Stimulated activated CD8-positive, alpha-beta memory T cell treated with anti-CD3 and anti-CD28 coated beads, Interleukin-4, amount 100 ng/mL, for 1 hour (primary cell): ENCODE data around the gene DERL2.

ENCODE experiments used
- DNase-seq, 2 donors: peaks; one replicate each; pipeline ENCODE4 v3.0.0-alpha.2; 2020; ENCODE audit warnings: low read depth in 2 of 2, low spot score in 1 of 2

The DERL2 gene

DNA sequence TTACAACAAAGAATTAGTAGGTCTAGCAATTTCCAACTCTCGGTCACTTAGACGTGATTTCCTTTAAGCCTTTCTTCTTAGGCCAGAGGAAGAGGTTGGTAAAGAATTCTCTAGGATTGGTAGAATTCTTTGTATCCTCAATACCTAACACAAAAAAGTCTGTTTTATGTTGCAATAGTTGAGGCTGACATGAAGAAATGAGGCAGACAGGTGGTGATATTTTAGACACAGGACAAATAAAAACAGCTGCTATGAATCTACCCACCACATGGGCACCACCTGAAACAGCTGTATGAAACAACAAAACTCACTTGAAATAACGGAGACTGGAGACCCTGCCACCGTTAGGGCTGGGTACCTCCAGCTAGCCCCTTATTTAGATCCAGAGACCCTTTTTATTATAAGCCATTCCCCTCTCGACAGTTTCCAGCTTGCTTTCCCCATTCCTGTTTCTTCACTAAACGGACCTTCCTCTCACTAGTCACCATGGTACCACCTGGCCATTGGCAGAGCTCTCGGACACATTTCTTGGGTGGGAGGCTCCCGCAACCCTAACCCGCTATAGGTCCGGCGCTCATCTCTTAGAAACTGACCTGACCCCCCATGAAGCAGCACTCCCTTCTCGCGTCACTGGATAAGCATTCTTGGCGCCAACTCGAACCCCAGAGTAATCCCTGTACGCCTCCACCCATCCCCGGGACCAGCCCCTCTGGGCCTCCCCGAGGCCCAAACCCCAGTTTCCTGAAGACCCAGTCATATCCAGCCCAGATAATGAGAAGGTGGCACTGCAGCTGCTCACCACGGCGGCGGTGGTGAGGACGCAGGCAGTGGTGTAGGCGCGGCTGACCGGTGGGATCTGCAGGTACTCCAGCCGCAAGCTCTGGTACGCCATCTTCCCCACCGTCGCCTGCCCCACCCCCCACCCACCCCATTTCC, at the start of gene DERL2:
TSS of gene DERL2 (minus strand) at position 909 of the 936 bp plus-strand sequence. CDS start at position 892, 17 bp downstream.
- no peak for DNase-seq

DNA sequence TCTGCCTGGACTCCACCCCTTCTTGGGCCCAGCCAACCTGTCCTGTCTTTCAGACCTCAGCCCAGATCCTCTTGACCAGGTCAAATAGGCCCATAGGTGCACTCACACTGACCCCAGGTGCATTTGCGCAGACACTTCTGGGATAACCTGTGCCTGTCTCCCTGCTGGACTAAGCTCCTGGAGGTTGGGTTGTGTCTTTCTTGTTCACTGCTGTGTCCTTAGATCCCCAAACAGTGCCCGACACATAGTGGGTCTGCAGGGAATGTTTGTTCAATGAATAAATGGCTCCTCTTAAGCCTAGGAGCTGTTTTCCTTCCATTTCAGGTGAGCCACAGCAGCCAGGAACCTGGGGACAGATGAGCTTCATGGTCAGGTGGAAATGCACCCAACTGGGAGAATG, 49.5 kb upstream of the DERL2 start:
- DNase-seq = no peak

DNA sequence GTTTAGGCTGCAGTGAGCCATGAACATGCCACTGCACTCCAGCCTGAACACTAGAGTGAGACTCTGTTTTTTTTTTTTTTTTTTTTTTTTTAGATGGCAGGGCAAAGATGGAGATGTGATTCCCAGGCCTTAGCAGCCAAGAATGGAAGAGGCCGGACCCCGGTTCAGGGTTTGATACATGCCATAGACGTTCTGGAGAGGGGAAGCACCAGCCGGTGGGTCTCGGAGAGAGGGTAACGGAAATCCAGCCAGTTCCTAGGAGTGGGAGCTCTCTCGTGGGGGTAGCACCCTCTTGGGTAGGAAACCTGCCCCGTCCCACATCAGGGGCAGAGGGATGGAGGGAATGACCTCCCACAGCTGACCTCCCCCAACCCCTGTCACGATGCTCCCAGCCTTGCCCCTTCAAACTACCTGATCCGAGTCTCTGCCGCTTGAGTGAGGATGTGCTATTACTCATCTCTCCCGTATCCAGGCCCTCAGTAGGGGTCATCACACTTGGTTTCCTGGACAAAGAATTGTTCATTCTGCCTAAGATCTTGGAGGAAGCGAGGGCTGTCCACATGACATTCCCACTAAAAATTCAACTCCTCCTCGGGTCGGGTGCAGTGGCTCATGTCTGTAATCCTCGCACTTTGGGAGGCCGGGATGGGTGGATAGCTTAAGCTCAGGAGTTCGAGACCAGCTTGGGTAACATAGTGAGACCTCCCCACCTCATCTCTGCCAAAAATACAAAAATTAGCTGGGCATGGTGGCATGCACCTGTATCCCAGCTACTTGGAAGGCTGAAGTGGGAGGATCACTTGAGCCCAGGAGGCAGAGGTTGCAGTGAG, 47.7 kb upstream of the DERL2 start:
- DNase-seq = no peak

DNA sequence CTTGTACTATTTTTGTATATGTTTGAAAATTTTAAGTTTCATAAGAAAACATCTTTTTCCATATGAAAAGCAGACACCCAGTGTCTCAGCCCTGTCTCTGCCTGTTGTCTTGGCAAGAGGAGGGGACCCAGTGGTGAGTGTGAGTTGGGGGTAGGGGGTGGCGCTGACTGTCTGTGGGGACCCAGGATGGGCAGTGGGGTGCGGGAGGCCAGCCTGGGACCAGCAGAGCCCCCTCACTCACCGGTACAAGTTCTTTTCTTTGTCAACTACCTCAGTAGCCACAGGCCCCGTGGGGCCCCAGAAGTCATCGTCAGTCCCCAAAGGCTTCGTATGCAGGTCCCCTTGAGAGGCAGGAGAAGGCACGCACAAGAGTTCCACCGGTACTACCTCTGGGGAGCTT, 46.6 kb upstream of the DERL2 start:
- DNase-seq = no peak

DNA sequence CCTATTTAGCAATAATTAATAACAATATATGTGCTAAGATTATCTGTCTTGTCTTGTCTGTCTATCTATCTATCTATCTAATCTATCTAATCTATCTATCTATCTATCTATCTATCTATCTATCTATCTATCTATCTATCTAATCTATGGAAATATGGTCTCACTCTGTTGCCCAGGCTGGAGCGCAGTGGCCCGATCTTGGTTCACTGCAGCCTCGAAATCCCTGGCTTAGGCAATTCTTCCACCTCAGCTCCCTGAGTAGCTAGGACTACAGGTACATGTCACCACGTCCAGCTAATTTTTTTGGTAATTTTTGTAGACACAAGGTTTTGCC, 45.1 kb upstream of the DERL2 start:
- DNase-seq = no peak

DNA sequence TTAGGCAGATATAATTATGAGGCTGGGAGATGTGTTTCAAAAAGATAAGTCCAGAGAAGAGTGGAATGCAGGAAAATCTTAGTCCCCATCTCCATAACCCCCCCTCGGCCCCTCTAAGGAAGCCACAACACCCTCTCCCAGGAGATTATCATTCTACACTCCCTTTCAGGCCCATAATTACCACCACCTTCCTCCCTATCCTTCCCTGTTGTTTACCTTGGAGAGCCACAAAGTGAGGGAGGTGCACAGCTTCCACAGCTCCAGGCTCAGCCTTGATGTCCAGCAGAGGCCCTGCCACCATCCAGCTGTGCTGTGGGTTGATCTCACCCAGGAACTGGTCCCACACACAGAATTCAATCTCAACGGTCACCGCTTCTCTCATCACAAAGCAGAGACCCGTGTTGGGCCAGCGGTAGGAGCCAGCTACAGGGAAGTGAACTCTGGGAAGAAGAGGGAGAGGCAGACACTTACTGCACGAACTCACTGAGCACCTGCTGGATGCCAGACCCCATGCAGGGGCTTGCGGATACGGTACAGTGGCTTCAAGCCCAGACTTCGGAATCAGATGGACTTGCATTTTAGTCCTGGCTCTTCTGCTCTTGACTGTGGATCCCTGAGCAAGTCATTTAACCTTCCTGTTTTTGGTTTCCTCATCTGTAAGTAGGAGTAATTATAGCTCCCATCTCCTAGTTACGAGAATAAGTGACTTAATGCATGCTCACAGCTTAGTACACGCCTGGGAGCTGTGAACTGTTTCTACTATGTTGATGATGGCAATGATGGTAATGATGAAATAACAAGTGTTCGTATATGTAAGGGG, 44.5 kb upstream of the DERL2 start:
- DNase-seq = no peak

DNA sequence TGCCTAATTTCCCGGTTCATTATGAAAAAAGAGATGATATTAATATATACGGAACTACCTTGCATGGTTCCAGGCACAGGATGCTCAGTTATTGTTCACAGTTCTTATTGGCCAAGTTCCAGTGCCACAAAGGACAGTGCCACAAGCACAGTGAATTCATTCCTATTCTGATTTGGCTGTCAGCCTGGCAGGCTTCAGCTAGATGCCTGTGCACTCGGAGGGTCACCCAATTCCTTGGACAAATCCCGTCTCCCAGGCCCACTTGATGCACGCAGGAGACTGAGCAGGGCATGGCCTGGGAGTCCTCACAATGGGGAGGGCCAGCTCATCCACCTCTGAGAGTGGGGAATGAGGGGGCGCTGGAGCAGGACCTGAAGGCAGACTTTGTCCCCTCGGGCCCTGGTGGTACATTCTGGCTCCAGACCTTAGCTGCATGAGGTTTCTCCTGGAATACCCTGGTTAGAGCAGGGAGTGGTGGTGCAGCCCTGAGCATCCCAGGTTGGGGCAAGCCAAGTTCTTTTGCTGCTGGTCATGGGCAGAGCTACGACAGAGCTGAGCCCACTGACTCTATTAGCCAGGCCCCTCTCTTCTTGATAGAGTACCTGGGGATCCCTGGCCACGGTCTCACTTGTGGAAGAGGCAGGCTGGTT, 41.7 kb upstream of the DERL2 start:
- no peak for DNase-seq

DNA sequence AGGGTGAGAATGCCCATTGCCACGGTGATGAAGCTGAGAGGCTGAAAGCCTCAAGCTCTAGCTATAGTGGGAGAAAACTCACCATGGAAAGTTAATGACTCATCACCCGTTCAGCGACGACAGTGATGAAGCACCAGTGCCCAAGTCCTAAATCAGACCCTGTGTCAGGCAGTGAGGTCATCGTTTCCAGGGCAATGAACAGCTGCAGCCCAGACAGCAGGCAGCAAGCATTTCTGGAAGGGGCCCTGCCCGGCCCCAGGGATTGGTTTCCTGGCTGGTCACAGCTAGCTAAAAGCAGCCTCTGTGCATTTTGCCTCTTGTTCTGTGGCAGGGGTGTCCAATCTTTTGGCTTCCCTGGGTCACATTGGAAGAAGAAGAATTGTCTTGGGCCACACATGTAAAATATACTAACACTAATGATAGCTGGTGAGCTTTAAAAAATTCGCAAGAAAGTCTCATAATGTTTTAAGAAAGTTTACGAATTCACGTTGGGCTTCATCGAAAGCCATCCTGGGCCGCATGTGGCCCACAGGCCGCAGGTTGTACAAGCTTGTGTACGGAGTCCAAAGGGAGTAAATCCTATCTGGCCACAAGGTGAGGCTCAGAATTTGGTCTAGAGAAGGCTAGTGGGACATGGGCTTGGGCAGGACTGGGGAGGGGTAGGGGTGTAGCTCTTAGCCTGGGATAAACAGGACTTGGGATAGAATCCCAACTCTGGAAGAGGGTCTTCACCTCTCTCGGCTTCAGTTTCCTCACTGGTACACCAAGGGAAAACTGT, 41.0 kb upstream of the DERL2 start:
- no peak for DNase-seq

DNA sequence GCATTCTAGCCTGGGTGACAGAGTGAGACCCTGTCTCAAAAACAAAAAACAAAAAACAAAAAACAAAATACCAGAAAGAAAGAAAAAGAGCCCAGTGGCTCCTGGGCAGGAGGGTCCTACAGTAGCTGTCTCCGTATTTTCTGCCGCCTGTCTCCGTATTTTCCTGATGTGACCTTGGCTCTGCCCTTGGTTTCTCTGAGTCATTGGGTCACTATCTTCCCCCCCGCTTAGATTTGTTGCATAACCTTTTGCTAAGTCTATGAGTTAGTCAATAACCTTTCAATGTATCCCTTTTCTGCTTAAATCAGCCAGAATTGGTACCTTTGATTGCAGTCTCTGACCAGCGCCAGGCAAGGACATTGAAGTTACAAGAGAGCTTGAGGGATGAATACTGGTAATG, 37.3 kb upstream of the DERL2 start:
- no peak for DNase-seq

DNA sequence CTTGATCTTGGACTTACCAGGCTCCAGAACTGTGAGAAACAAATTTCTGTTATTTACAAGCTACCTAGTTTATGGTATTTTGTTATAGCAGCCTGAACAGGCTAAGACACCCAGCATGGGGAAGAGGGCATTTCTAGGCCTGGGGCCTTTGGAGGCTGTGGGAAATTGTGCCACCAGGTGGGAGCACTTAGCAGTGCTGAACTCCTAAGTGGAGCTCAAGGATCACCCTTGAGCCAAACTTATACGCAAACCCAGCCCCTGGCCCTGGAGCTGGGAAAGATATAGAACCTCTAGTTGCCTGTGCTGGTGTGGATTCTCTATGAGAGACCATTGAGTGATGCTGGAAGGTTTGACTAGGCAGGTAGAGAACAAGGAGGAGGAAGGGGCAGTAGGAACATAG, 36.5 kb upstream of the DERL2 start:
- DNase-seq = no peak

DNA sequence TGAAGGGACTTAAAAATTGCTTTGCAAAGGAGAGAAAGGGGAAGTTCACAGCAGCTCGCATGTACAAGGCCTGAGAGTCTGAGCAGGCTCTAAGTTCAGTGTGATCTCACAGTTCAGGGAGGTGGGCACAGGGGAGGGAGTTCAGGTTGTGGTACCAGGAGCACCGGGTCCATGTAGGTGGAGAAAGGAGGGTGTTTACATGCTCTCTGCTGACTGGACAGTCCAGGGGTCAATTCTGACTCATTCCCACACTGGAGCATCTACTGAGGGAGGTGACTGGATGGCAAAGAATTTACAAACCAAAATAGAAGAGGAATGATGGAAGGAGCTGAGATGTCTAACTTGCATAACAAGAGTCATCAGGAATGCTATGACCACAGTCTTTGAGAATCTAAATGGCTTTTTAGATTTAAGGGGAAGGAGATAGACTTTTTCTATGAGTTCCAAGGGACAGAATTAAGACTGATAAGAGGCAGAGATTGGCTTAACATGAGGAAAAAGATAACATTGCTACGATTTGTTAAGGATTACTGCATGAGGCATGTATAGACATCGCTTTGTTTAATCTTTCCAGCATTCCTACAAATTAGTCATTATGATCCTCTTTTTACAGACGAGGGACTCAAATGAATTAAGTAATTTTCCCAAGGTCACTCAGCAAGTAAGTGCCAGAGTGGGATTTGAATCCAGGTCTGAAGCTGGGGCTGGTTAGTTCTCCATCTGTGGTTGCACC, 30.2 kb upstream of the DERL2 start:
- no peak for DNase-seq

DNA sequence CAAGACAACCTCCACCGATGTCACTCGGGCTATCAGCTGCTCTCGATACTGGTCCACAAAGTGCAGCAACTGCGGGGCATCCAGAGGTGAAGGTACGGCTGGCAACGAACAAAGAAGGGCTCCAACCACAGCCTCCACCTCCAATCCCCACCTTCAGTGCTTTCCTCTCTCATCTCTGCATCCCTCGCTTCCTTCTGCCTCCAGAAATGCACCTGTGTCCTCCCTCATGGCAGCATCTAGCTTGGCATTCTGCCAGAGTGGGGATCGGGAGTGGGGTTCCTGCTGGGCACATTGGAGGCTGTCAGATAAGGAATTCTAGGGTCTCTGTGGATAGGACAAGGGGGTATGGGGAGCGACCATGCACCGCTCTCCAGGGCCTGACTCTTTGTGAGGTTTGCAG, 29.0 kb upstream of the DERL2 start:
- DNase-seq = no peak

DNA sequence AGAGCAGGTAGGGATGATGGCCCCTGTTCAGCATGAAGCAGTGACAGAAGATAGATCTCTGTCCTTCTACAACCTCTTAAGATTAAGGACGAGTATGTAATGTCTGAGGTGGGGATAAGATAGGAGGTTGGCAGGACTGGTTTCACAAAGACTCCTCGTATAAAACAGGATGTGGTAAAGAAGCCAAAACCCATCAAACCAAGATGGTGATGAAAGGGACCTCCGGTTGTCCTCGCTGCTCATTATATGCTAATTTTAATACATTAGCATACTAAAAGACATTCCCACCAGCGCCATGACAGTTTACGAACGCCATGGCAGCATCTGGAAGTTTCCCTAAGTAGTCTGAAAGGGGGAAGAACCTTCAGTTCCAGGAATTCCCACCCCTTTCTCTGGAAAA, 27.6 kb upstream of the DERL2 start:
- DNase-seq = no peak

DNA sequence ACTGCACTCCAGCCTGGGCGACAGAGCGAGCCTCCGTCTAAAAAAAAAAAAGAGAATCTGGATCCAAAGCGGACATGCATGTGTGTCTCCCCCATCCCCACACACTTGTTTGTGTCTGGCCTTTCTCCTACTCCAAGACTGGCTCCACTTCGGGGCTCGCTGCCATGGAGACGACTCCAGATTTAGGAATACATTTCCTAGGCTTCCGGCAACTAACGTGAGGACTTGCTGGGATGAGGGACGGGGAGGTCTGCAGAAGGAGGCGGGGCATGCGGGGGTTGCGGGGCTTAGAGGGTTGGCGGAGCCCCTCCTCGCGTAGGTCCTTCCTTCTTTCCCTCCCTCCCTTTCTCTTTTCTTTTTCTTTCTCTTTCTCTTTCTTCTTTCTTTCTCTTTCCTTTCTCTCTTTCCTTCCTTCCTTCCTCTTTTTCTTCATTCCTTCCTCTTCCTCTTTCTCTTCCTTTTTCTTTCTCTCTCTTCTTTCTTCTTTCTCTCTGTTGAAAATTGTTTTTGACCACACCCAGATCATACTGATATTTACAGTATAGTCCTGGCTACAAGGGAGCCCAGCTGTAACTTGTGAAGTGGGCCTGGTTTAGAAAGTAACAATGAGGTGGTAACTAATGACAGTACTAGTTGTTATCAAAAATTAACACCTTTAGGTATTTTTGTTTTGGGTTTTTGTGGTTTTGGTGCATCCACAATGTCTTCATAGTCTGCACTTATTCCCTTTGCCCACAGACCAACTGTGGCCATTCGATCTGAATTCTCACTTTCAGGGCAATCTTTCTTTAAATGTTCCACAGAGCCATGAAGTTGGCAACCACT, 25.6 kb upstream of the DERL2 start:
- DNase-seq = no peak

DNA sequence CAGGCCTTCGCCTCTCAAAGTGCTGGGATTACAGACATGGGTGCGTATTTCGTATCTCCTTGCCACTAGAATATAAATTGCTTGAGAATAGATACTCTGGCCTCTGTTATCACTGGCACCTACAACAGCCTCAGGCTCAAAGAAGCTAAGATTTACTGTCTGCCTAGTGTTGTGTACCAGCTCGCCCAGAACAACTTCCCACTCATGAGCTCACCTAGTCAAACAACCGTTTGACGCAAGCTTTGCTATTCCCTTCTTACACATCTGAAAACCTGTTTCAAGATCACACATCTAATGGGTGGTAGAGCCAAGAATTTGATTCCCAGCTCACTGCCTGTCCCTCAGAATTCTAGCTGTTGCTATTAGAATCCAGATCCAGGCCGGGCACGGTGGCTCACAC, 24.8 kb upstream of the DERL2 start:
- no peak for DNase-seq

DNA sequence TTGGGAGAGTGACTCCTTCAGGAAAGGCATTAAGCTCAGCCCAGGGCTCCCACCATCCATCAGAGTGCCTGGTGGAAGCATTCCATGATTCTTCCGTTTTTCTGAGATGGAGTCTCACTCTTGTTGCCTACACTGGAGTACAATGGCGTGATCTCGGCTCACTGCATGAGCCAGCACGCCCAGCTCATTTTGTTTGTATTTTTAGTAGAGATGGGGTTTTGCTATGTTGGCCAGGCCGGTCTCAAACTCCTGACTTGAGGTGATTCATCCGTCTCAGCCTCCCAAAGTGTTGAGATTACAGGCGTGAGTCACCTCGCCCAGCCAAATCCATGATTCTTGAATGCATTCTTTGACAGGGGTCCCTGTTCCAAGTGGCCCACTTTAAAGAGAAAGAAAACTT, 23.5 kb upstream of the DERL2 start:
- DNase-seq = no peak

DNA sequence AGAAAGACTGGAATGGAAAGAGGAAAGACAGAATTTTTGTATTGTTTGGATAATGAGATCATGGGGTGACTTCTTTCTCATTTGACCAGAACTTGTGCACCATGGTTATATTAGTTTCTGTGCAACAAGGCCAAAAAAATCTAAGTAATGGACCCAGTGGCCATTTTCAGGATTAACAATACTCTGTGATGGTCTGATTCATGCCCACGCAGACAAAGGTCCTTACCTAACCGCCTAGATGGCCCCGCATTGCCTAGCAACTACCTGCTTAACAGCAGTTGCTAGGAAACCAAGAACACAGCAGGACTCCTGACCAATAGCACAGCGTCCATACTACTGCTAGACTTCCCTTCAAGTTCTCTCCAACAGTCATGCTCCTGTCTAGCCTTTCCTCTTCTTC, 22.8 kb upstream of the DERL2 start:
- no peak for DNase-seq

DNA sequence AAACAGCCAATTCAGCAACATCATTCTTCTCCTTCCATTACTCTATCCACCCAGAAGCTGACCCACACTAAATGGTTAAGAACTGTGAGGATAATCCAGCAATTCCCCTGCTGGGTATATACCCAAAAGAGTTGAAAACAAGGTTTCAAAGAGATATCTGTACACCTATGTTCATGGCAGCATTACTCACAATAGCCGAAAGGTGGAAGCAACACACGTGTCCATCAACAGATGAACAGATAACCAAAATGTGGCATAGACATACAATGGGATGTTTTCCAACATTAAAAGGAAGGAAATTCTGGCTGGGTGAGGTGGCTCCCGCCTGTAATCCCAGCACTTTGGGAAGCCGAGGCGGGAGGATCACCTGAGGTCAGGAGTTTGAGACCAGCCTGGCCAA, 20.3 kb upstream of the DERL2 start:
- DNase-seq = no peak

DNA sequence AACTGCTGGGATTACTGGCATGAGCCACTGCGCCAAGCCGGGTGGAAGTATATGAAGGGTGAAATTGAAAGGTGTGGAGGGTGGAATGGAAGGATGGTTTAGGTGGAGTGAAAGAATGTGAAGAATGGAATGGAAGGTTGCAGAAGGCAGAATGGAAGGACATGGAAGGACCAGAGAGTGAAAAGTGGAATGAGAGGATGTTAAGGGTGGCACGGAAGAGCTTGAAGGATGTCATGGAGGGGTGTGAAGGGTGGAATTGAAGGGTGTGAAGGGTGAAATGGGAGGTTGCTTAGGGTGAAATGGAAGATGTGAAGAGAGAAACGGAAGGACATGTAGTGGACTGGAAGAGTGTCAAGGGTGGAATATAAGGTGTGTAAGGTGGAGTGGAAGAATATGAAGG, 16.6 kb upstream of the DERL2 start:
- no peak for DNase-seq
